Gastroesophageal sphincter (tissue), 3 donors: Measurements from ENCODE around the gene PGLYRP3.

Experiments used
- CTCF ChIP-seq, 4 experiments: fragments of 200-600 bp in 2 of 4; fragments of 450-650 bp in 2 of 4; sonication (generic) in 1 of 4; IDR thresholded peaks; one replicate each; pipeline ENCODE4 v1.5.1; 2017 to 2019; ENCODE audit warnings: antibody characterized with exemption in 4 of 4, mild to moderate bottlenecking in 2 of 4, moderate library complexity in 2 of 4
- POLR2A ChIP-seq, 2 donors: fragments of 450-650 bp; IDR thresholded peaks; one replicate each; pipeline ENCODE4 v1.6.1; 2017; ENCODE audit warnings: antibody characterized with exemption in 2 of 2, mild to moderate bottlenecking in 2 of 2, moderate library complexity in 1 of 2
- POLR2AphosphoS5 ChIP-seq: sonication (generic); formaldehyde crosslinking; IDR thresholded peaks from one replicate; pipeline ENCODE4 v1.6.1; 2017; ENCODE audit warnings: antibody characterized with exemption

GRCh38 chr1:153312570-153313186, at the start of gene PGLYRP3:
- TF ChIP-seq CTCF (IDR thresholded peaks at IDR 0.05) = no peak
- TF ChIP-seq POLR2A (IDR thresholded peaks at IDR 0.05) = no peak
- no peak for TF ChIP-seq POLR2AphosphoS5
